Lower leg skin (tissue), 4 donors: ENCODE results near the gene ABL1. TPM values are rescaled to one million over a fixed set of nuclear protein-coding genes. Genes with fewer than 3 reads are reported as not detected.

Source experiments
- DNase-seq, 2 donors: peaks; one replicate each; pipeline ENCODE4 v3.0.0-alpha.2; 2019; ENCODE audit warnings: low spot score in 2 of 2
- H3K4me3 ChIP-seq: fragments of 200-600 bp; sonication (generic); 2 replicates; pipeline ENCODE4 v1.5.1; 2017; ENCODE audit warnings: mild to moderate bottlenecking, low read depth; ENCODE audit not compliant: poor library complexity, severe bottlenecking
- POLR2A ChIP-seq, 2 donors: fragments of 450-650 bp; IDR thresholded peaks; one replicate each; pipeline ENCODE4 v1.6.1; 2016 to 2017; ENCODE audit warnings: antibody characterized with exemption in 2 of 2, mild to moderate bottlenecking in 1 of 2, moderate library complexity in 1 of 2
- WGBS, 2 donors: methylation state at CpG; one replicate each; pipeline ENCODE4 v1.1.5; 2018; 5-methylcytosine and 5-hydroxymethylcytosine counted together
- intact Hi-C: fragments of 100-400 bp; cut with DNase I; formaldehyde crosslinking; loops from one replicate; pipeline ENCODE4 v1.15.0; 2023; ENCODE audit warnings: low total_unique reads
- total RNA-seq, 4 donors: library from RNA; depleted of rRNA; stranded (reverse); fragments of >200 nt; gene quantifications; one replicate each; pipeline ENCODE4 v1.1.0, GENCODE V29; 2016
- TF ChIP-seq, protein P1 (sequence below), 3 donors: fragments of 450-650 bp; IDR thresholded peaks; one replicate each; pipeline ENCODE4 v1.5.1; 2016; ENCODE audit warnings: antibody characterized with exemption in 3 of 3, mild to moderate bottlenecking in 3 of 3, moderate library complexity in 2 of 3

ABL1 gene
- total RNA-seq, 4 donors from 2014 or later: 21.2 to 47.2 (median 34.3) TPM

DNA sequence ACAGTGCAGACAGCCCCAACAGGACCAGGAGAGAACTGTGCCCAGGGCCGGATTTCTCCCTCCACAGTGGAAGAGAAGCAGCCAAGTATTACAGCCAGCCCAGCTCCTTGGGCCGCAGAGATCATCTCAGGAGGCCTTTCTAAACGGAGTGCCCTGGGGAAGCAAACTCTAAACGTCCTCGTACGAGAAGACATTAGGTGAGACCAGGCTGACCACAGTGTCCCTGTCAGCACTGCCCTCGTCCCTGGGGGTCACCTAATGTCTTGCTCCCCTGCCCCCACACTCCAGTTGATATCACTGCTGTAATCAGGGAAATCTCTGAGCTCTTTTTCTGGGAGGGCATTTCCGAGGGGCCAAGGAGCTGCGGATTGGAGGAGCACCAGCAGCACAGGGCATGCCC, 55.1 kb downstream of the ABL1 start:
- intact Hi-C loops: no loop called here
- DNase-seq: no peak
- WGBS, 2 donors: 85 to 90% methylated on average over 9 of the region's 9 CpGs
- no peak overlapping the region for H3K4me3 ChIP-seq
- TF ChIP-seq, protein P1, sequence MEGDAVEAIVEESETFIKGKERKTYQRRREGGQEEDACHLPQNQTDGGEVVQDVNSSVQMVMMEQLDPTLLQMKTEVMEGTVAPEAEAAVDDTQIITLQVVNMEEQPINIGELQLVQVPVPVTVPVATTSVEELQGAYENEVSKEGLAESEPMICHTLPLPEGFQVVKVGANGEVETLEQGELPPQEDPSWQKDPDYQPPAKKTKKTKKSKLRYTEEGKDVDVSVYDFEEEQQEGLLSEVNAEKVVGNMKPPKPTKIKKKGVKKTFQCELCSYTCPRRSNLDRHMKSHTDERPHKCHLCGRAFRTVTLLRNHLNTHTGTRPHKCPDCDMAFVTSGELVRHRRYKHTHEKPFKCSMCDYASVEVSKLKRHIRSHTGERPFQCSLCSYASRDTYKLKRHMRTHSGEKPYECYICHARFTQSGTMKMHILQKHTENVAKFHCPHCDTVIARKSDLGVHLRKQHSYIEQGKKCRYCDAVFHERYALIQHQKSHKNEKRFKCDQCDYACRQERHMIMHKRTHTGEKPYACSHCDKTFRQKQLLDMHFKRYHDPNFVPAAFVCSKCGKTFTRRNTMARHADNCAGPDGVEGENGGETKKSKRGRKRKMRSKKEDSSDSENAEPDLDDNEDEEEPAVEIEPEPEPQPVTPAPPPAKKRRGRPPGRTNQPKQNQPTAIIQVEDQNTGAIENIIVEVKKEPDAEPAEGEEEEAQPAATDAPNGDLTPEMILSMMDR (IDR thresholded peaks at IDR 0.05): no peak
- no peak for TF ChIP-seq POLR2A (IDR thresholded peaks at IDR 0.05)

DNA sequence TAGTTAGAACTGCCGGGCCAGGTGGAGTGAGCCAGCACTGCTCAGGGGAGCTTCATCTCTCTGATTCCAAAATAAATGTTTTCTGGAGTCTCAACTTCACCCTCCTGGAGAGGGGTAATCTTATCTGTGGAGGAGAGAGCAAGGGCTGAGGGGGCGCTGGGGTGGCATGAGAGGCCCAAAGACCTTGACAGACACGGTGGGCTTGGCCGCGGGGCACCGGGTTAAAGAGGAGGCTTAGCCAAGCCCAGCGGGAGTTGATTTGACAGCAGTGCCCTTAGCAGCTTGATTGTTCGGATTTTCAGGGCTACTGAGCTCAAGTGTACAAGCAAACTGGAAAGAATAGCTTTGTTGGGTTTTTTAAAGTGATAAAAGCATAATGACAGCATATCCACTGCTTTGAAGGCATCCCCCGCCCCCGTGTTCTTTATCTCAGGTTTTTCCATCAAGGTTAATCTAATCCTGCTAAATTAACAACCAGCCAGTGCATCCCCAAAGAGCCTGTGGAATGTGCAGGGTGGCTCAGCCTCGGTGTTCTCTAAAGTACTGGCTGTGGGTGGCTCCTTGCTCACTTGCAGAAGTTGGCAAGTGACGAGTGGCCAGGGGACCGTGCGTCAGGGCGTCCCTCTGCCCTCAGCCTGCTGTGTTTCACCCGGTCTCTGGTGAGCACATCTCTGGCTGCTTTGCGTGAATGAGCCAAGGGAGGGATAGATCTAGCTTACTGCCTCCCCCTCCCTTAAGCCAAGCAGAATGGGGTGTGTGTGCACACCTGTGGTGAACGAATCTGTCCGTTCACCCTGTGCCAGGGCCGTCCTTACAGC, 56.0 kb downstream of the ABL1 start:
- DNase-seq: no peak
- 88% methylated on average over 17 to 20 of the region's 20 CpGs for WGBS, 2 donors
- no peak overlapping the region for H3K4me3 ChIP-seq
- TF ChIP-seq, protein P1 (IDR thresholded peaks at IDR 0.05): no peak
- no peak for TF ChIP-seq POLR2A (IDR thresholded peaks at IDR 0.05)
- intact Hi-C loops: no loop called here

DNA sequence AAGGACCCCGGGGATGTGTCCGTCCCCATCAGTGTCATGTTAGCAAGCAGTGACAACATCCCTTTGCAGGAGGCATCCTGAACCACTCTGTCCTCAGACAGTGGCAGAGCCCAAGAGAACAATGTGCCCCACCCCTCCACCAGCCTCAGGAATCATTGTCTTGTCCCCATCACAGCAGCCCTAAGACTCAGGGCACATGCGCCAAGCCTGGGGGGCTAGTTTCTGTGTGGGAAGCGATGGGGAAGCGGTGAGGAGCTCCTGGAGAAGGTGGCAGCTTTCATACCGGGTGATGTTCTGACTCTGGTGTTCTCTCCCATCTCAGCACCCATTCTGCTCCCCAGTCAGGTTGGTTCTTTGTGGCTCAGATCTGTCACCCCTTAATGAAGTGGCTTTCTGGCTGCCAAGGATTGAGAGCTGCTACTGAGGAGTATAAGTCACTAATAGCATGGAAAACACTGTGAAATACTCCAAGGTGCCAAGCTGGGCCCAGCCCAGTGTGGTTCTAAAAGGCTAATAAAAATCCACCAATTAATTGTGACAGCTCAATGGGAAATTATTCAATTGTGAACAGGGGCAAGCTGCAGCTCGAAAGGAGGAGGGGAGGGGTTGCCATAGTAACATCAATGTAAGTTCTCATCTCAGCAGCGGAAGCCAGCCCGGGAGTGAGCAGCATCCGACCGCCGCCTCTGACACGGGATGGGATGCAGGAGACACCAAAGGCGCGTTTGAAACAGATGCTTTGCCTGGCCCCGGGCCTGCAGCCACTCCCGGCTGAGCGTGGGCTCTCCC, 56.8 kb downstream of the ABL1 start:
- 59% methylated on average over 16 to 18 of the region's 18 CpGs for WGBS, 2 donors
- no peak for DNase-seq
- H3K4me3 ChIP-seq: no peak overlapping the region
- intact Hi-C loops: no loop called here
- no peak for TF ChIP-seq POLR2A (IDR thresholded peaks at IDR 0.05)
- TF ChIP-seq, protein P1 (IDR thresholded peaks at IDR 0.05): no peak

DNA sequence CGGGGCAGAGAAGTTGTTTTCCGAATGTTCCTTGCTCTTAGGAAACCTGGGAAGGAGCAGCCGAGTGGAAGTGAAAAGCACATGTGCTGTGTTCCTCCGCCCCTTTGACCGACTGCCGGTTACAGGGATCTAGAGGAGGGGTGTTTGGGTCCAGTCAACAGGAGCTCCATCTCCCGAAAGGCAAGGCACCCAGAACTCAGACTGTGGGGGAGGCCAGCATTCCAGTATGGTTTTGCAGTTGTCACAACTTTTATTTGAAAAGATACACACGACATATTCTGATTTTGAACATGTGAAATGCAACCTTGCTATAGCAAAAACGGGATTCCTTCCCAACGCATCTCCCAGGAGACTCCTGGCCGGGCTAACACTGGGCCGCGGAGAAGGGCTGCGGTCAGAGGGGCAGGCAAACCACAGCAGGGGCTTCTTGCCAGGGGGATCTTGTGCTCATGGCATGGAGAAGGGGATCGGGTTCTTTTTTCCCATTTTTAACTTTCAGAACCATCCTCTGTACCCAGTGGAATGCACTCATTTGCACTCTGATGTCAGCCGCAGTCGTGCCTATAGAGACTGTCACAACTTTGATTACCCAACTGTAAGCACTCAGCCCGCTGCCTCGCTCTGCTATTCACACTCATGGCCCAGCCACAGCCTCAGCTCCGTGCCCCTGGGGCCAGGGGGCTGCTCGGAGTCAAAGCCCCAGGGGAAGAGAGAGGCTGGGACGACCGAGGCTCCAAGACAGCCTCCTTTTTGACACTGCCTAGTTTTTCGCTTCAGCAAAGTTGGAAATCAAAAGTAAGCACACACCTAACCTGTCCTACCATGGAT, 57.6 kb downstream of the ABL1 start:
- intact Hi-C loops: no loop called here
- 79 to 81% methylated on average over 24 of the region's 24 CpGs for WGBS, 2 donors
- DNase-seq: no peak
- TF ChIP-seq, protein P1 (IDR thresholded peaks at IDR 0.05): no peak
- TF ChIP-seq POLR2A (IDR thresholded peaks at IDR 0.05): no peak
- no peak overlapping the region for H3K4me3 ChIP-seq

DNA sequence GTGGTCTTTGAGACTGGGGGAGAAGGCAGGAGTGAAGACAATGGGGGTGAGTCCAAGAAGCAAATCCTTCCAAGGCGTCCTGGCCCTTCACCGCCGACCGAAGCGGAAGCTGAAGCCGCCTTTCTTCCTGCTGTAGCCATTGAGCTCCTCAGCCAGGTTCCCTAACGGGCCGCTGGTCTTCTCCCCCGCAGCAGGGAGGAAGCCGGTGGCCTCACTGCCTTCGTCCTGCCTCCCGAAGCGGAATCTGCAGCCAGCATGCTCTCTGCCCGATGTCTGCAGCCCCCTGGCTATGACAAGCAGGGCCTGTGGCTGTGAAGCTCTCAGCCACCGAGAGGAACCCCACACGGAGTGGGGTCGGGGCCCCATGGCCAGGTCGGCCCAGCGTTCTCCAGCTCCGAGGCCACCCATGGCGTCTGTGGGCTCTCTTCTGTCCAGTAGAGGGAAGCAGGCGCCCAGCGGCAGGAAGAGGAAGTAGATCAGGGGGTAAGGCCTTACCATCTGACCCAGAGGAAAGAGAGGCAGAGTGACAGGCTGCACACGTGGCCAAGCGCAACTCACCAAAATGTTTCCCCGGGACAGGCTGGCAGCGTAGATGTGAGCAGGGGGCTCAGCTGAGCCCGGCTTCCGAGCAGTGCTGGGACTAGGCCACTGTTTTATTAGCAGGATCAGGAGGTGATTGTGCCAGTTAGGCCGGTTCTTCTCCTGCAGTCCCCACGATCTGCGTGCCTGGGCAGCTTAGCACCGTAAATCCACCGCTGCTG, 58.5 kb downstream of the ABL1 start:
- intact Hi-C loops: no loop called here
- TF ChIP-seq, protein P1 (IDR thresholded peaks at IDR 0.05): no peak
- TF ChIP-seq POLR2A (IDR thresholded peaks at IDR 0.05): no peak
- 66 to 68% methylated on average over 32 to 34 of the region's 34 CpGs for WGBS, 2 donors
- no peak for DNase-seq
- no peak overlapping the region for H3K4me3 ChIP-seq
